Activated CD4-positive, alpha-beta memory T cell treated with anti-CD3 and anti-CD28 coated beads, Interleukin-2, amount 10 ng/mL, durations not matched to agents 7 days and 5 days (primary cell): ENCODE measurements around the gene LRRC41. TPM values are rescaled to one million over a fixed set of nuclear protein-coding genes. Genes with fewer than 3 reads are reported as not detected.

ENCODE experiments used
- CTCF ChIA-PET: fragments of 350-600 bp; sonication (Branson Sonifier 250); formaldehyde crosslinking; loops from one replicate; lab custom pipeline; 2021; ENCODE audit warnings: antibody characterized with exemption, inconsistent platforms; lab: Charles Lee
- POLR2A ChIA-PET: fragments of 350-600 bp; sonication (Branson Sonifier 250); formaldehyde crosslinking; loops from one replicate; lab custom pipeline; 2021; ENCODE audit warnings: antibody characterized with exemption; lab: Charles Lee
- DNase-seq: peaks from one replicate; pipeline ENCODE4 v3.0.0-alpha.2; 2020
- H3K27ac Mint-ChIP-seq: one replicate; pipeline ENCODE4 v1.8.0; 2021; ENCODE audit warnings: mild to moderate bottlenecking, mixed read lengths
- H3K27me3 Mint-ChIP-seq: one replicate; pipeline ENCODE4 v1.8.0; 2021; ENCODE audit warnings: mixed read lengths
- H3K36me3 Mint-ChIP-seq: one replicate; pipeline ENCODE4 v1.8.0; 2021; ENCODE audit warnings: low read depth, mixed read lengths
- H3K4me1 Mint-ChIP-seq: one replicate; pipeline ENCODE4 v1.8.0; 2021; ENCODE audit warnings: mixed read lengths
- H3K4me3 Mint-ChIP-seq: one replicate; pipeline ENCODE4 v1.8.0; 2021; ENCODE audit warnings: mild to moderate bottlenecking, mixed read lengths
- H3K9me3 Mint-ChIP-seq: one replicate; pipeline ENCODE4 v1.8.0; 2021; ENCODE audit warnings: mixed read lengths
- total RNA-seq, 2 experiments: library from RNA; stranded (reverse); gene quantifications; one replicate each; pipeline ENCODE4 v1.2.3, GENCODE V29; 2021

Gene LRRC41
- total RNA-seq, 2 experiments from 2014 or later = 40.3 to 41.7 TPM

DNA sequence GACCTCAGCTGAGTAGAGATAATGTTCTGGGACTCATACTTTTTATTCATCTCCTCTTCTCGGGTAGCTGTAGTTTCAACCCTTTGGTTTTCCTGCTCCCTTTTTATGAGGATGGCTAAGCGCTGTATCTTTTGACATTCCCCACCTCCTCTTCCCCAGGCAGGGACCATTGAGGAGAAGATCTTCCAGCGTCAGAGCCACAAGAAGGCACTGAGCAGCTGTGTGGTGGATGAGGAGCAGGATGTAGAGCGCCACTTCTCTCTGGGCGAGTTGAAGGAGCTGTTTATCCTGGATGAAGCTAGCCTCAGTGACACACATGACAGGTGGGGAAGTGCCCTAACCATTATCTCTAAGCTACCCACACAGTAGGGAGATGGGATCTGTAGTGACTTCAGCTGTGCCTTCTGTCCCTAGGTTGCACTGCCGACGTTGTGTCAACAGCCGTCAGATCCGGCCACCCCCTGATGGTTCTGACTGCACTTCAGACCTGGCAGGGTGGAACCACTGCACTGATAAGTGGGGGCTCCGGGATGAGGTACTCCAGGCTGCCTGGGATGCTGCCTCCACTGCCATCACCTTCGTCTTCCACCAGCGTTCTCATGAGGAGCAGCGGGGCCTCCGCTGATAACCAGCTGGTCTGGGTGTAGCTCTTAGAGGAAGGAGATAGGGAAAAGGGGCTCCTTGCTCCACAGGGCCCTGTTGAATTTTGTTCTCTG, 25.6 kb downstream of the LRRC41 start:
- CTCF ChIA-PET = interaction anchor here (1.0 kb wide), 1 partner anchor 13 kb away, joined by 3 read pairs; no protein-coding TSS in a partner anchor

GRCh38 chr1:46275030-46275337, 28.4 kb downstream of the LRRC41 start:
- ChIA-PET CTCF (no interaction called here), POLR2A (interaction anchor here (0.8 to 1.5 kb wide), 3 partner anchors 10 to 34 kb away, joined by 3 to 7 read pairs (median 5); partner anchors contain the start of genes LRRC41 and UQCRH)
- H3K4me3 Mint-ChIP-seq = no peak overlapping the region
- no peaks in the 10 kb centered on the region for H3K9me3 Mint-ChIP-seq
- no peaks in the 10 kb centered on the region for H3K27me3 Mint-ChIP-seq
- H3K27ac Mint-ChIP-seq = no peak overlapping the region
- no peaks in the 10 kb centered on the region for H3K4me1 Mint-ChIP-seq
- no peak for DNase-seq
- peaks cover 84% of the 10 kb centered on the region for H3K36me3 Mint-ChIP-seq

More for the DNA sequence above, 25.6 kb downstream of the LRRC41 start:
- Mint-ChIP-seq H3K27me3 (no peaks in the 10 kb centered on the region), H3K36me3 (peaks cover 80% of the 10 kb centered on the region), H3K27ac (no peak overlapping the region), H3K9me3 (no peaks in the 10 kb centered on the region), H3K4me1 (no peaks in the 10 kb centered on the region), H3K4me3 (no peak overlapping the region)
- DNase-seq = no peak
- POLR2A ChIA-PET = interaction anchor here (0.7 to 2.1 kb wide), 5 partner anchors 8 to 26 kb away, joined by 3 to 6 read pairs (median 4); partner anchors contain the start of genes LRRC41 and UQCRH

DNA sequence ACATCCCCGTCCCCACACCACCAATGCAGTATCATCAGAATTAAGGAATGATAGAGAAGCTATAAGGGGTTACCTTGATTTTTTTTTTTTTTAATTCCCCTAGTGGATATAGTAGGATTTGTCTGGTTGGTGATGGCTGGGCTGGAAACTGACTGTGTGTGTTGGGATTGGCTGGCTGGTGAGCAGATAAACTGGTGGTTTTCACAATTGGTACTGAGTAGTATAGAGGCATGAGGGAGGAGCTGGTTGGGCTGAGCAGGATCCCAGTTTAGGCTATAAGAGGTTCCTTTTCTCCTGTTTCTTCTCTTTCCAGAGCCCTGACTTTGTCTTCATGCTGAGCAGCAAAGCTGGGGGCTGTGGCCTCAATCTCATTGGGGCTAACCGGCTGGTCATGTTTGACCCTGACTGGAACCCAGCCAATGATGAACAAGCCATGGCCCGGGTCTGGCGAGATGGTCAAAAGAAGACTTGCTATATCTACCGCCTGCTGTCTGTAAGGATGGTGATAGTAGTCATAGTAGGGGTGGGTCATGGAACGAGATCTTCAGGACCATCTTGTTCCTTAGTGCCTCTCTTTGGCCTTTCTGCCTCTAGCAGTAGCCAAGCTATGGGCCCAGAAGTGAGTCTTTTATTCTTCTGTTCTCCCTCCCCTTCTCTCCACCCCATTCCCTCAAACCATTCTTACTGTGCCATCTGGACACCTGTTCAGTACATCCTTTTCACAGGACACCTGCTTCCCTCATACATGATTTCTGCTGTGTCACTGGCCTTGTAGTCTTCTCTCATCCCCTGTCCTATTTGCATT, 29.0 kb downstream of the LRRC41 start:
- no peaks in the 10 kb centered on the region for H3K27me3 Mint-ChIP-seq
- no peaks in the 10 kb centered on the region for H3K4me1 Mint-ChIP-seq
- ChIA-PET POLR2A (interaction anchor here (1.4 to 2.0 kb wide), 4 partner anchors 9 to 29 kb away, joined by 5 to 7 read pairs (median 6); partner anchors contain the start of genes LRRC41 and UQCRH), CTCF (no interaction called here)
- no peak for DNase-seq
- no peak overlapping the region for H3K27ac Mint-ChIP-seq
- H3K36me3 Mint-ChIP-seq = peaks cover 82% of the 10 kb centered on the region
- H3K9me3 Mint-ChIP-seq = no peaks in the 10 kb centered on the region
- H3K4me3 Mint-ChIP-seq = no peak overlapping the region

DNA sequence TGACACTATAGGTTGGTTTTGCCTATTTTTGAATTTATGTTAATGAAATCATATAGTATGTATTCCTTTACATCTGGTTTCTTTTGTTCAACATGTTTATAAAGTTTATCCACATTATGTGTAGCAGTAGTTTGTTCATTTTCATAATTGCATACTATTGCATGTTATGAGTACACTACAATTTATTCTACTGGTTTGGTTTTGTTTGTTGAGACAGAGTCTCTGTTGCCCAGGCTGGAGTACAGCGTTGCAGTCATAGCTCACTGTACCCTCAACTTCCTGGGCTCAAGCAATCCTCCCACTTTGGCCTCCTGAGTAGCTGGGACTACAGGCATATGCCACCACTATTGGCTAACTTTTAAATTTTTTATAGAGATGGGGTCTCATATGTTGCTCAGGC, 34.8 kb downstream of the LRRC41 start:
- POLR2A ChIA-PET = interaction anchor here (1.6 kb wide), 1 partner anchor 9 kb away, joined by 5 read pairs; no protein-coding TSS in a partner anchor
- CTCF ChIA-PET = no interaction called here
- no peak for DNase-seq
- Mint-ChIP-seq H3K4me1 (no peaks in the 10 kb centered on the region), H3K9me3 (no peaks in the 10 kb centered on the region), H3K4me3 (no peak overlapping the region), H3K27me3 (no peaks in the 10 kb centered on the region), H3K27ac (no peak overlapping the region), H3K36me3 (peaks cover 79% of the 10 kb centered on the region)

DNA sequence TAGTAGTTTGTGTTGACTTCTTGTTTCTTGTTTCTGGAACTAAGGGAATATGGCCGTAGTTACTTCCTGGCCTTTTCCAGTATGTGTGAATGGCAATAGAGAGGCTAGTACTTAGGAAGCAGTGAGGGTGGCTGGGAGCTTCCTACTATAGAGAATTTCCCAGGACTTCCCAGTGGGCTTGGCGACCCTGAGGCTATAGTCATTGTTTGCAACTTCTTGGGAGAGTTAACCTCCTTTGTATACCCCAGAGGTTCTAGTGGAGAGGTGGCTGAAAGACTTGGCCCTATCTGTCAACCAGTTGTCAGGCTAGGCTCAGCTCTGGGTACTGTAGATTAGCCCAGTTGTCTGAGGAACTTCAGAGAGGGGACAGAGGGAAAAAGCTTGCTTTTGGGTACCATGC, 40.3 kb downstream of the LRRC41 start:
- CTCF ChIA-PET = interaction anchor here (1.0 to 1.7 kb wide), 4 partner anchors 38 to 963 kb away, joined by 3 to 5 read pairs (median 4); no protein-coding TSS in a partner anchor
- H3K27me3 Mint-ChIP-seq = no peaks in the 10 kb centered on the region
- H3K27ac Mint-ChIP-seq = no peak overlapping the region
- H3K4me1 Mint-ChIP-seq = no peaks in the 10 kb centered on the region
- H3K4me3 Mint-ChIP-seq = no peak overlapping the region
- POLR2A ChIA-PET = interaction anchor here (0.8 to 2.0 kb wide), 4 partner anchors 10 to 77 kb away, joined by 3 to 9 read pairs (median 3); partner anchors contain the start of gene RAD54L
- H3K36me3 Mint-ChIP-seq = peaks cover 82% of the 10 kb centered on the region
- DNase-seq = no peak
- H3K9me3 Mint-ChIP-seq = no peaks in the 10 kb centered on the region

DNA sequence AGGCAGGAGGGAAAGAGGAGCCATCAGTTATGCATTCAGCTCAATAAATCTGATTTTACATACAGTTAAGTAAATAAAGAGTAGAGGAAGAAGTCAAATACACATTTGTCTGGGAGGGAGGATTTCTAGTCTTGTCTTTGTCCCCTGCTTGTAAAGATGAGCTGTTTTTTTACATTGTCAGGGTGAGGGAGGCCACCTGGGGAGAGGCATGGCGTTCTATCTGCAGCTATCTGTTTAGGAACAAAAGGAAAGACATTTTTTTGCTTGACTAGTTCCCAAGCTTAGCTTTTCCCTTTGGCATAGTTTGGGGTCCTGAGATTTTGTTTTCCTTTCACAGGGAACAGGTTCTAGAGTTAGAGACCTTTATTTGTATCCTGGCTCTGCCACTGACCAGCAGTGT, 40.9 kb downstream of the LRRC41 start:
- Mint-ChIP-seq H3K36me3 (peaks cover 78% of the 10 kb centered on the region), H3K4me1 (no peaks in the 10 kb centered on the region), H3K4me3 (no peak overlapping the region), H3K27me3 (no peaks in the 10 kb centered on the region), H3K27ac (no peak overlapping the region), H3K9me3 (no peaks in the 10 kb centered on the region)
- POLR2A ChIA-PET = interaction anchor here (0.8 to 2.0 kb wide), 4 partner anchors 11 to 77 kb away, joined by 3 to 9 read pairs (median 3); partner anchors contain the start of gene RAD54L
- no peak for DNase-seq
- CTCF ChIA-PET = interaction anchor here (1.1 to 1.7 kb wide), 3 partner anchors 9 to 85 kb away, joined by 3 to 5 read pairs (median 4); no protein-coding TSS in a partner anchor

- H3K4me1 Mint-ChIP-seq = peaks cover 12% of the 10 kb centered on the region
- DNase-seq = no peak
- no peaks in the 10 kb centered on the region for H3K9me3 Mint-ChIP-seq
- no peaks in the 10 kb centered on the region for H3K27me3 Mint-ChIP-seq
- ChIA-PET POLR2A (interaction anchor here (1.3 kb wide), 1 partner anchor 10 kb away, joined by 6 read pairs; no protein-coding TSS in a partner anchor), CTCF (no interaction called here)
- no peak overlapping the region for H3K4me3 Mint-ChIP-seq
- peaks cover 61% of the 10 kb centered on the region for H3K36me3 Mint-ChIP-seq
- no peak overlapping the region for H3K27ac Mint-ChIP-seq
These were observed 46.9 kb downstream of the LRRC41 start for GRCh38 chr1:46256523-46256922.

- Mint-ChIP-seq H3K36me3 (peaks cover 57% of the 10 kb centered on the region), H3K27ac (no peak overlapping the region), H3K27me3 (no peaks in the 10 kb centered on the region), H3K4me3 (no peak overlapping the region), H3K4me1 (peaks cover 23% of the 10 kb centered on the region), H3K9me3 (no peaks in the 10 kb centered on the region)
- DNase-seq = no peak
- ChIA-PET POLR2A (no interaction called here), CTCF (interaction anchor here (1.2 kb wide), 1 partner anchor 10 kb away, joined by 5 read pairs; no protein-coding TSS in a partner anchor)
These were observed 48.7 kb downstream of the LRRC41 start for GRCh38 chr1:46254668-46255067.

DNA sequence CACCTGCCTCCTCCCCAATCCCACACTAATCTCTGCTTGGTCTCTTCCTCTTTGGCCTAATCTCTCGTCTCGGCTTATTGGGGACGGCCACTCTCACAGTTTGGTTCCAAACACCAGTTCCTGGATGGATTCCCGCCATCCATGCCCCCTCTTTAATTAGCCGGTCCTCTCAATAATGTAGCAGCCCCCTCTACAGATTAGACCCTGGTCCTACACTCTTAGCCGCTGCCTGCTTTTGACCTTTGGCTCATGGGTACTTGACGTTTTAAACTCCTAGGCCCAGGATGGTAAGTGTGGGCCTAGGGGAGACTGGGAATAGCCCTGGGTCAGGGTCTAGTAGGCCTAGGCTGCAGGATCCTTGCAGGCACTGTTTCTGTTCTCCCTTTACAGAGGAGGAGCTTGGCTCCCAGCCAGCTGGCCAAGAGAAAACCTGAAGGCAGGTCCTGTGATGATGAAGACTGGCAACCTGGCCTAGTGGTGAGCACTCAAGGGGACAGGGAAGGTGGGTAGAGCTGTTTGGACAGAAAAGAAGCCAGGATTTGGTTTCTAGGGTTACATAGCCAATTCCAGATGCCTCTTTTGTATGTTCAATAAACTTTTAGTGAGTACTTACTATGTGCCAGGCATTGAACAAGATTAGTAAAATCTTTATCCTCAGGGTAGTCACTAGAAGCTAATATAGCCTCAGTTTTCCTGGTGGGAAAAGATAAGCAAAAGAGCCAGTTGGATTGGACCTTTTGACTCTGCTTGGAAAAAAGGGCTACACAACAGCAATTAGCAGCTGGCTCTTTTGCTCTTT, 55.1 kb downstream of the LRRC41 start:
- ChIA-PET CTCF (interaction anchor here (0.7 to 2.8 kb wide), 3 partner anchors 24 to 99 kb away, joined by 3 to 23 read pairs (median 13); partner anchors contain the start of gene NSUN4), POLR2A (interaction anchor here (0.7 to 2.7 kb wide), 15 partner anchors 9 to 355 kb away, joined by 3 to 26 read pairs (median 4); partner anchors contain the start of genes LRRC41, NSUN4, POMGNT1 and UQCRH)
- H3K36me3 Mint-ChIP-seq = peaks cover 41% of the 10 kb centered on the region
- peak; percentile 44 for DNase-seq
- H3K9me3 Mint-ChIP-seq = no peaks in the 10 kb centered on the region
- no peaks in the 10 kb centered on the region for H3K27me3 Mint-ChIP-seq
- peak overlapping the region; percentile 87 for H3K4me3 Mint-ChIP-seq
- H3K27ac Mint-ChIP-seq = peak overlapping the region; percentile 83
- H3K4me1 Mint-ChIP-seq = peaks cover 47% of the 10 kb centered on the region

- H3K27ac Mint-ChIP-seq = peak within 1 kb of the TSS; percentile 83
- peaks cover 47% of the 10 kb centered on the region for H3K4me1 Mint-ChIP-seq
- peak; percentile 98 for DNase-seq
- CTCF ChIA-PET = interaction anchor here (1.0 to 2.8 kb wide), 9 partner anchors 11 to 100 kb away, joined by 3 to 23 read pairs (median 6); partner anchors contain the start of genes LRRC41, NSUN4 and UQCRH
- H3K27me3 Mint-ChIP-seq = no peaks in the 10 kb centered on the region
- H3K36me3 Mint-ChIP-seq = peaks cover 34% of the 10 kb centered on the region
- POLR2A ChIA-PET = interaction anchor here (0.7 to 2.7 kb wide), 29 partner anchors 8 to 747 kb away, joined by 3 to 26 read pairs (median 3); partner anchors contain the start of genes GPBP1L1, LRRC41, MKNK1 and NSUN4
- H3K9me3 Mint-ChIP-seq = no peaks in the 10 kb centered on the region
- H3K4me3 Mint-ChIP-seq = peak within 1 kb of the TSS; percentile 87
These were observed 55.8 kb downstream of the LRRC41 start, which contains the start of gene RAD54L for GRCh38 chr1:46247436-46248121. RAD54L (plus strand) TSS chr1:46247763; CDS start chr1:46248406, 643 bp downstream.
